ENCODE results near the gene TNN.

Gene TNN

GRCh38 chr1:175171036-175171913 lies 103.6 kb downstream of the TNN start:
- in situ Hi-C loops (cut with MboI; ENCODE audit: low sequenced_read_pairs): no loop called here

- in situ Hi-C loops (cut with MboI; ENCODE audit: low sequenced_read_pairs): no loop called here
Measured at GRCh38 chr1:175172503-175172902, 104.9 kb downstream of the TNN start.

GRCh38 chr1:175173531-175173930 lies 105.9 kb downstream of the TNN start:
- in situ Hi-C loops (cut with MboI; ENCODE audit: low sequenced_read_pairs): no loop called here

GRCh38 chr1:175174309-175175102 lies 106.9 kb downstream of the TNN start:
- in situ Hi-C loops (cut with MboI; ENCODE audit: low sequenced_read_pairs): no loop called here

GRCh38 chr1:175176246-175176645 lies 108.6 kb downstream of the TNN start:
- in situ Hi-C loops (cut with MboI; ENCODE audit: low sequenced_read_pairs): no loop called here

- in situ Hi-C loops (cut with MboI; ENCODE audit: low sequenced_read_pairs): no loop called here
Measured at GRCh38 chr1:175178056-175178455, 110.4 kb downstream of the TNN start.

GRCh38 chr1:175178456-175178855 lies 110.8 kb downstream of the TNN start:
- in situ Hi-C loops (cut with MboI; ENCODE audit: low sequenced_read_pairs): no loop called here

GRCh38 chr1:175179837-175180590 lies 112.4 kb downstream of the TNN start:
- in situ Hi-C loops (cut with MboI; ENCODE audit: low sequenced_read_pairs): no loop called here

GRCh38 chr1:175182201-175182746 lies 114.6 kb downstream of the TNN start:
- in situ Hi-C loops (cut with MboI; ENCODE audit: low sequenced_read_pairs): no loop called here

GRCh38 chr1:175183586-175183985 lies 116.0 kb downstream of the TNN start:
- in situ Hi-C loops (cut with MboI; ENCODE audit: low sequenced_read_pairs): no loop called here

GRCh38 chr1:175185903-175186302 lies 118.3 kb downstream of the TNN start:
- in situ Hi-C loops (cut with MboI; ENCODE audit: low sequenced_read_pairs): no loop called here

GRCh38 chr1:175186433-175187160 lies 119.0 kb downstream of the TNN start:
- in situ Hi-C loops (cut with MboI; ENCODE audit: low sequenced_read_pairs): no loop called here

- in situ Hi-C loops (cut with MboI; ENCODE audit: low sequenced_read_pairs): no loop called here
Measured at GRCh38 chr1:175188936-175189335, 121.3 kb downstream of the TNN start.

GRCh38 chr1:175191659-175192058 lies 124.0 kb downstream of the TNN start:
- in situ Hi-C loops (cut with MboI; ENCODE audit: low sequenced_read_pairs): no loop called here

GRCh38 chr1:175192111-175192629 lies 124.5 kb downstream of the TNN start:
- in situ Hi-C loops (cut with MboI; ENCODE audit: low sequenced_read_pairs): no loop called here

- in situ Hi-C loops (cut with MboI; ENCODE audit: low sequenced_read_pairs): no loop called here
Measured at GRCh38 chr1:175192630-175193526, 125.2 kb downstream of the TNN start, which contains the start of gene KIAA0040. TSS of gene KIAA0040 (minus strand) at chr1:175192776. CDS start at chr1:175161013, 31,763 bp downstream.

- in situ Hi-C loops (cut with MboI; ENCODE audit: low sequenced_read_pairs): no loop called here
Measured at GRCh38 chr1:175193527-175193910, 125.9 kb downstream of the TNN start.

- in situ Hi-C loops (cut with MboI; ENCODE audit: low sequenced_read_pairs): no loop called here
Measured at GRCh38 chr1:175195281-175195680, 127.6 kb downstream of the TNN start.

- in situ Hi-C loops (cut with MboI; ENCODE audit: low sequenced_read_pairs): no loop called here
Measured at GRCh38 chr1:175195798-175196197, 128.2 kb downstream of the TNN start.

Data from hTERT RPE-1 (cell line).